RWPE2 (cell line): Measurements from ENCODE around the gene DNAH11.

Experiments used
- ATAC-seq: fragments of 200-7000 bp; cut with Tn5 transposase; 3 replicates; pipeline ENCODE4 v1.9.1; 2021; ENCODE audit warnings: low read depth
- DNase-seq: peaks from one replicate; pipeline ENCODE4 v3.0.0-alpha.2; 2020; ENCODE audit warnings: low spot score
- H3K27ac ChIP-seq: fragments of 450-650 bp; 2 replicates; pipeline ENCODE4 v1.5.1; 2017; ENCODE audit warnings: mild to moderate bottlenecking; ENCODE audit not compliant: poor library complexity, severe bottlenecking
- H3K27me3 ChIP-seq: fragments of 250-450 bp; sonication (Bioruptor Pico); 2 replicates; pipeline ENCODE4 v1.5.1; 2021; ENCODE audit warnings: mild to moderate bottlenecking, moderate library complexity; ENCODE audit not compliant: insufficient read depth, poor library complexity, severe bottlenecking
- H3K36me3 ChIP-seq: fragments of 250-450 bp; sonication (Bioruptor Pico); 2 replicates; pipeline ENCODE4 v1.5.1; 2020; ENCODE audit warnings: low read depth, mild to moderate bottlenecking, moderate library complexity
- H3K4me1 ChIP-seq: fragments of 250-450 bp; sonication (Bioruptor Pico); 2 replicates; pipeline ENCODE4 v1.5.1; 2021; ENCODE audit warnings: mild to moderate bottlenecking, moderate library complexity; ENCODE audit not compliant: insufficient read depth, poor library complexity, severe bottlenecking
- H3K4me3 ChIP-seq: fragments of 250-450 bp; sonication (Bioruptor Pico); 2 replicates; pipeline ENCODE4 v1.5.1; 2021; ENCODE audit warnings: mild to moderate bottlenecking, moderate library complexity; ENCODE audit not compliant: severe bottlenecking
- H3K9me3 ChIP-seq: fragments of 250-450 bp; sonication (Bioruptor Pico); 2 replicates; pipeline ENCODE4 v1.5.1; 2021; ENCODE audit warnings: mild to moderate bottlenecking, moderate library complexity; ENCODE audit not compliant: severe bottlenecking
- CTCF ChIP-seq: fragments of 450-650 bp; IDR thresholded peaks from one replicate; pipeline ENCODE4 v1.5.1; 2017; ENCODE audit warnings: mild to moderate bottlenecking, moderate library complexity; ENCODE audit not compliant: poor library complexity, severe bottlenecking

Gene DNAH11

GRCh38 chr7:21651697-21652096 lies 108.9 kb downstream of the DNAH11 start:
- no peaks in the 10 kb centered on the region for H3K9me3 ChIP-seq
- no peak overlapping the region for H3K27ac ChIP-seq
- no peak for TF ChIP-seq CTCF
- H3K27me3 ChIP-seq, result no peaks in the 10 kb centered on the region
- H3K4me3 ChIP-seq, result no peak overlapping the region
- no peak for ATAC-seq
- H3K36me3 ChIP-seq, result no peaks in the 10 kb centered on the region
- no peaks in the 10 kb centered on the region for H3K4me1 ChIP-seq
- DNase-seq, result no peak

DNA sequence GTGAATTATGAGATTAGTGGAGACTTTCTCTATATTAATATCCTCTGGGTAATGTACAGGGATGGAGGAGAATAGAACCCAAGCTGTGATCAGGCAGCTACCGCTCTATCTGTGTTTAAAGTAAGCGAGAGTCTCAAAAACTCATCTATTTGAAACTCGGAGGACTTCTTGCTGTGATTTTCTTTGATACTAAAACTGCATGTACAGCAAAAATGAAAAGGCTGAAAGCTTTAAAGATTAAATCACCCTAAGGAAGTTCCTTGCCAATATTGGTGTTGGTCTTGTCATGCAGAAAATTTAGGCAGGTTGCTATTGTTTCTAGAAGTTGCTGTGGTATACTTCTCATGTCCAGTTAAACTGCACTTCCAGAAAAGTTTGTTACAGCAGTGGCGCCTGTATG lies 110.8 kb downstream of the DNAH11 start:
- no peak for DNase-seq
- Histone ChIP-seq H3K9me3 (no peaks in the 10 kb centered on the region), H3K27me3 (no peaks in the 10 kb centered on the region), H3K36me3 (no peaks in the 10 kb centered on the region), H3K4me1 (no peaks in the 10 kb centered on the region), H3K4me3 (no peak overlapping the region), H3K27ac (no peak overlapping the region)
- ATAC-seq, result no peak
- no peak for TF ChIP-seq CTCF

GRCh38 chr7:21656081-21656480 lies 113.2 kb downstream of the DNAH11 start:
- no peaks in the 10 kb centered on the region for H3K36me3 ChIP-seq
- no peaks in the 10 kb centered on the region for H3K4me1 ChIP-seq
- H3K4me3 ChIP-seq, result no peak overlapping the region
- DNase-seq, result no peak
- no peak for TF ChIP-seq CTCF
- H3K27me3 ChIP-seq, result no peaks in the 10 kb centered on the region
- H3K27ac ChIP-seq, result no peak overlapping the region
- no peak for ATAC-seq
- peaks cover 3% of the 10 kb centered on the region for H3K9me3 ChIP-seq

DNA sequence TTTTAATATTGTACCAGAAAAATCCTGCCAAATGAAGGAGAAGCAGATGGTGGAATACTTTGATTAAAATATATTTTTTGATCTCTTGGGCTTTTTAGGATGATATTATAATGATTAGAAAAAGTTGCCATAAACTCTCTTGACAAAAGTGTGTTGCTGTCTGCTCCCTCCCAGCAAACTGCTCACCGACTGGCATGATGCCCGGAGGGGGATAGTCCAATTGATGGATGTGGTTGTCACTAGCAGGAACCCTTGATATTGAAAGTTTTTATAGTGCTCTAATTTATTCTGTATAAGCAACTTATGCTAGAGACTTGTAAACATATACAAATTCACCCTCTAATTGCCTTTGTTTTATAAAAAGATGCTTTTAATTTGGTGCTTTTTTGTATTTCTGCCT lies 114.0 kb downstream of the DNAH11 start:
- Histone ChIP-seq H3K36me3 (no peaks in the 10 kb centered on the region), H3K4me3 (no peak overlapping the region), H3K27ac (no peak overlapping the region), H3K4me1 (no peaks in the 10 kb centered on the region), H3K9me3 (peaks cover 5% of the 10 kb centered on the region), H3K27me3 (no peaks in the 10 kb centered on the region)
- DNase-seq, result no peak
- TF ChIP-seq CTCF, result no peak
- no peak for ATAC-seq

DNA sequence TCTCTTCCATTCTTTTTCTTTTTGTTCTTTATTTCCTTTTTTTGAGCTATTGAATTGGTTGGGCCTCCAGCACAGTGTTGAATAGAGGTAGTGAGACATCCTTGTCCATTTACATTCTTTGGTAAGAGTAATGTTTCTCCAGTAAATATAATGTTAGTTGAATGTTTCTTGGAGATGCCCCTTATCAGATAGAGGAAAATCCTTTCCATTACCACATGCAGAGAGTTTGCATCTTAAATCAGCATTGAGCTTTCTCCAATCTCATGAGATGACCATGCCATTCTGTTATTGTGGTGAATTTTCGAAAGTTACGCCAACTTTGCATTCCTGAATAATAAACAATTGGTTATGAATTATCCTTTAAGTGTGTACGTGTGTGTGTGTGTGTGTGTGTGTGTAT lies 127.7 kb downstream of the DNAH11 start:
- Histone ChIP-seq H3K36me3 (no peaks in the 10 kb centered on the region), H3K9me3 (no peaks in the 10 kb centered on the region), H3K4me1 (no peaks in the 10 kb centered on the region), H3K27me3 (no peaks in the 10 kb centered on the region), H3K27ac (no peak overlapping the region), H3K4me3 (no peak overlapping the region)
- ATAC-seq, result no peak
- DNase-seq, result no peak
- TF ChIP-seq CTCF, result no peak
